ENCODE results near the gene BCAP29. TPM values are rescaled to one million over a fixed set of nuclear protein-coding genes. Genes with fewer than 3 reads are reported as not detected.

BCAP29 gene
- total RNA-seq, 1 donor from 2014 or later, result 34.9 TPM

DNA sequence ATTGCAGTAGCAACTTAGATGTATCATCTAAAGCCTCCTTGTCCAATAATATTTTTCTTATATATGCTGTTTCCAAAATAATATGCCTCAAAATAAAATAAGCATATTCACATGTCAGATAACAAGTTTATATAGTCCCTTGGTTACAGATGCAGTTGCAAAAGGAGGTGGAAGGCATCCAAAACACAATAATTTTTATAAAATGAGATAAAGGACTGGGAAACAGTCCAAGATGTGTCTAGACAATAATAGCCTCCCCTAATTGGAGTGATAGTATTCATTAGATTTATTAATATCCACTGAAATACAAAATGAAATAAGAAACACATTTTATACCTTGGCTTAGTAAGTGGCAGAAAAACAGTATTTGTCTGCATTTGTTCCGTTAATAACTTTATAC, 30.3 kb downstream of the BCAP29 start:
- TF ChIP-seq, protein P1, sequence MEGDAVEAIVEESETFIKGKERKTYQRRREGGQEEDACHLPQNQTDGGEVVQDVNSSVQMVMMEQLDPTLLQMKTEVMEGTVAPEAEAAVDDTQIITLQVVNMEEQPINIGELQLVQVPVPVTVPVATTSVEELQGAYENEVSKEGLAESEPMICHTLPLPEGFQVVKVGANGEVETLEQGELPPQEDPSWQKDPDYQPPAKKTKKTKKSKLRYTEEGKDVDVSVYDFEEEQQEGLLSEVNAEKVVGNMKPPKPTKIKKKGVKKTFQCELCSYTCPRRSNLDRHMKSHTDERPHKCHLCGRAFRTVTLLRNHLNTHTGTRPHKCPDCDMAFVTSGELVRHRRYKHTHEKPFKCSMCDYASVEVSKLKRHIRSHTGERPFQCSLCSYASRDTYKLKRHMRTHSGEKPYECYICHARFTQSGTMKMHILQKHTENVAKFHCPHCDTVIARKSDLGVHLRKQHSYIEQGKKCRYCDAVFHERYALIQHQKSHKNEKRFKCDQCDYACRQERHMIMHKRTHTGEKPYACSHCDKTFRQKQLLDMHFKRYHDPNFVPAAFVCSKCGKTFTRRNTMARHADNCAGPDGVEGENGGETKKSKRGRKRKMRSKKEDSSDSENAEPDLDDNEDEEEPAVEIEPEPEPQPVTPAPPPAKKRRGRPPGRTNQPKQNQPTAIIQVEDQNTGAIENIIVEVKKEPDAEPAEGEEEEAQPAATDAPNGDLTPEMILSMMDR (IDR thresholded peaks at IDR 0.05; ENCODE audit: unreplicated experiment), result no peak
- DNase-seq (ENCODE audit: low spot score, unreplicated experiment), result no peak
- Mint-ChIP-seq H3K27ac (no peak overlapping the region), H3K9me3 (ENCODE audit: low read depth) (no peaks in the 10 kb centered on the region), H3K27me3 (no peaks in the 10 kb centered on the region), H3K36me3 (ENCODE audit: insufficient read depth) (peaks cover 9% of the 10 kb centered on the region), H3K4me1 (ENCODE audit: low read depth) (peaks cover 1% of the 10 kb centered on the region), H3K4me3 (ENCODE audit: low read depth) (no peak overlapping the region)

DNA sequence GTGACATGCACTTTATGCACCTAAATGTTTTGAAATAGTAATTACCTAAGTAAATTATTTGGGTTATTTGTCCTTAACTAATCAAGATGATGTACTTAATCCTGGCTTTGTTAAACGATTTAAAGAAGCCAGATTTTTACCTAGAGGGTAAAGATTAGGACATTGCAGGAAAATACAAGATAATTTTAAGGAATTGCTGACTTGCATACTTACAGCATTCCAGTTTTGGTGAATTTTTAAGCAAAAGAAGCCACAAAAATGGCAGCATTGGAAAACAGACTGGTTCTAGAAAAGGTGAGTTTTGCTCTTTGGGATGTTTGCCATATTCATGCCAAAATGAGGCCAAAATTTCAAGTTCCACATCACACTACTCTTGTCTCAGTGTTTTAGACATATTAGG, 33.4 kb downstream of the BCAP29 start:
- H3K9me3 Mint-ChIP-seq (ENCODE audit: low read depth), result no peaks in the 10 kb centered on the region
- no peak for DNase-seq (ENCODE audit: low spot score, unreplicated experiment)
- no peak overlapping the region for H3K4me3 Mint-ChIP-seq (ENCODE audit: low read depth)
- no peaks in the 10 kb centered on the region for H3K27me3 Mint-ChIP-seq
- H3K36me3 Mint-ChIP-seq (ENCODE audit: insufficient read depth), result peaks cover 9% of the 10 kb centered on the region
- TF ChIP-seq, protein P1 (IDR thresholded peaks at IDR 0.05; ENCODE audit: unreplicated experiment), result no peak
- H3K27ac Mint-ChIP-seq, result no peak overlapping the region
- H3K4me1 Mint-ChIP-seq (ENCODE audit: low read depth), result peaks cover 1% of the 10 kb centered on the region

DNA sequence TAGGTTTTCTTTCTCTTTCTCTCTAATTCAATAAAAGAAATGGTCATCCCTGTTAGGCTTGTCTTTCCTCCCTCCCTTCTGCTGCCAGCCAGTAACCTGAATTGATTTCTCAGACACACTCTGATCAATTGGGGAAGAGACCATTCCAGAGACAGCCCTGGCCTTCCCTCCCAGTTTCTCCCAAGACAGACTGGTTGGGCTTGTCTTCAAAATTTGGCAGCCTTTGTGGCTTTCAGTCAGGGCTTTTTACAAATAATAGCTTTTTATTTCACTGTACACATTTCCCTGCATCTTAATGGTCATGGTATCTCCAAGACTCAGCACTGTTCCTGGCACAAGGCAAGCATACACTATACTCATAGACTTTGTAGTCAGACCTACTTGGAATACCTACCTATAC, 33.9 kb downstream of the BCAP29 start:
- peaks cover 1% of the 10 kb centered on the region for H3K4me1 Mint-ChIP-seq (ENCODE audit: low read depth)
- no peak overlapping the region for H3K4me3 Mint-ChIP-seq (ENCODE audit: low read depth)
- peaks cover 9% of the 10 kb centered on the region for H3K36me3 Mint-ChIP-seq (ENCODE audit: insufficient read depth)
- no peak for DNase-seq (ENCODE audit: low spot score, unreplicated experiment)
- H3K27me3 Mint-ChIP-seq, result no peaks in the 10 kb centered on the region
- no peak overlapping the region for H3K27ac Mint-ChIP-seq
- H3K9me3 Mint-ChIP-seq (ENCODE audit: low read depth), result no peaks in the 10 kb centered on the region
- TF ChIP-seq, protein P1 (IDR thresholded peaks at IDR 0.05; ENCODE audit: unreplicated experiment), result no peak

DNA sequence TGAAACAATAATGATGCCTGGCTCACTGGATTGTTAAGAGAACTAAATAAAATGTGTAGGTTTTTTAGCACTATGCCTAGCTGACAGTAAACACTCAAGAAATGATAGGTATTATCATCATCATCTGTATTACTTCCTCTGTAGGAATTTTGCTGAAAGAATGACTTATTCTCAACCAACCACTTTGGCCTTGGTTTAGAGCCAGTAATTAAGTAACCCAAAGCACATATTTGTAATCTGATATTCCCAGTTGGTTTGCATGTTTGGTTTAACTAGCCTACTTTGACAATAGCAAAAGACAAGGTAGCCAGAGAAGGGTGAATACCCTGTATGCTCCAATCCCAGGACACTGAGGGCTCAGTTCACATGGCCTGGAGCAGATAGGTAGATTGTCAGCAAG, 34.4 kb downstream of the BCAP29 start:
- Mint-ChIP-seq H3K4me3 (ENCODE audit: low read depth) (no peak overlapping the region), H3K27me3 (no peaks in the 10 kb centered on the region), H3K4me1 (ENCODE audit: low read depth) (peaks cover 1% of the 10 kb centered on the region), H3K36me3 (ENCODE audit: insufficient read depth) (peaks cover 9% of the 10 kb centered on the region), H3K9me3 (ENCODE audit: low read depth) (no peaks in the 10 kb centered on the region), H3K27ac (no peak overlapping the region)
- TF ChIP-seq, protein P1 (IDR thresholded peaks at IDR 0.05; ENCODE audit: unreplicated experiment), result no peak
- DNase-seq (ENCODE audit: low spot score, unreplicated experiment), result no peak

DNA sequence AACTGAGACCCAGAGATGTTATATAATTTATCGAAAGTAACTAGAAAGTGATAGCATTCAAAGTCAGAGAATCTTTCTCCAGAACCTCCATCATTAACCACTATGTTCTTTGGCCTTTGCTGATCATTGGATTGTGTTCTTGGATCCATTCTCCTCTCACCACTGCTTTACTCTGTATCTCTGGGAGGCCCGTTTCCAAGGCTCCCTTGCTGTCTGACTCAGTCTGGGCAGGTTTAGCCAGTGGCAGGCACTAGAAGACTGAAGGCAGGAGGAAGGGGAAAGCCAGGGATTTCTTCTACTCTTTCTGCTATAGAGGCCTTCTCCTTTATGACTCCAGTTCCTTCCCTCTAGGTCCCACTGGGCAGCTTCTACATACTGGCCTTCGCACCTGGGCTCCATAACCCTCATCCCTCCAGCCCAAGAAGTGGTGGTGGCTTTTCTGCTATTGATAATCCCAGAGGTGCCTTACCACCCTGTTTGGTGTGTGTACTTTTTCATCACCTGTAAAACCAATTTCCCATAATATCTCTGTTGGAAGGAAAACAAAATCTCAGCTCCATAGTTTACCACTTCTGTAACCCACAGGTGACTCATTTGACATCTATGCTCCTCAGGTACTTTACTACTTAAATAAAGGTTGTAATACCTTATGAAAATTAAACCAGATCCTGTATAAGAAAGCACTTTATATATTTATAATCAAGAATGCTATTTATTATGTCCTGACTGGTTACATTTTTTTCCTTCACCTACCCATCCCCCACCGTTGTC, 36.0 kb downstream of the BCAP29 start:
- H3K36me3 Mint-ChIP-seq (ENCODE audit: insufficient read depth), result peaks cover 7% of the 10 kb centered on the region
- TF ChIP-seq, protein P1 (IDR thresholded peaks at IDR 0.05; ENCODE audit: unreplicated experiment), result no peak
- no peak for DNase-seq (ENCODE audit: low spot score, unreplicated experiment)
- H3K4me3 Mint-ChIP-seq (ENCODE audit: low read depth), result no peak overlapping the region
- H3K9me3 Mint-ChIP-seq (ENCODE audit: low read depth), result no peaks in the 10 kb centered on the region
- peaks cover 1% of the 10 kb centered on the region for H3K4me1 Mint-ChIP-seq (ENCODE audit: low read depth)
- H3K27me3 Mint-ChIP-seq, result no peaks in the 10 kb centered on the region
- H3K27ac Mint-ChIP-seq, result no peak overlapping the region

Data from progenitor cell of endocrine pancreas (in vitro differentiated cells).